Measurements from ENCODE around the gene MAGEC1.

Gene MAGEC1

GRCh38 chrX:141947350-141947749 is 43.7 kb downstream of the MAGEC1 start:
- H3K4me1 ChIP-seq (ENCODE audit: insufficient read depth, low read length, poor library complexity, severe bottlenecking), result no peaks in the 10 kb centered on the region
- no peaks in the 10 kb centered on the region for H3K27me3 ChIP-seq (ENCODE audit: insufficient read depth, low read length, poor library complexity, severe bottlenecking)
- H3K9me3 ChIP-seq (ENCODE audit: insufficient read depth, low read depth, low read length), result no peaks in the 10 kb centered on the region
- no peaks in the 10 kb centered on the region for H4K20me1 ChIP-seq (ENCODE audit: insufficient read depth, low read length, poor library complexity, severe bottlenecking)
- H3F3A ChIP-seq (ENCODE audit: low read depth), result no peaks in the 10 kb centered on the region
- no peaks in the 10 kb centered on the region for H3K9me2 ChIP-seq (replicated peaks; ENCODE audit: low read depth, low read length)
- TF ChIP-seq EZH2phosphoT487 (IDR thresholded peaks at IDR 0.05; ENCODE audit: borderline replicate concordance) (no peak), CTCF (conservative IDR thresholded peaks at IDR 0.05; ENCODE audit: low read length) (no peak)
- H3K36me3 ChIP-seq (ENCODE audit: insufficient read depth, low read length), result no peaks in the 10 kb centered on the region
- H3K79me2 ChIP-seq (ENCODE audit: insufficient read depth, low read length), result no peaks in the 10 kb centered on the region
- H2AFZ ChIP-seq (ENCODE audit: low read length), result no peak overlapping the region
- H3K4me2 ChIP-seq (ENCODE audit: low read depth, low read length, poor library complexity, severe bottlenecking), result no peak overlapping the region
- no peak overlapping the region for H3K4me3 ChIP-seq (ENCODE audit: low read length, poor library complexity, severe bottlenecking)
- H3K9ac ChIP-seq (ENCODE audit: low read depth, low read length, poor library complexity, severe bottlenecking), result no peak overlapping the region

DNA sequence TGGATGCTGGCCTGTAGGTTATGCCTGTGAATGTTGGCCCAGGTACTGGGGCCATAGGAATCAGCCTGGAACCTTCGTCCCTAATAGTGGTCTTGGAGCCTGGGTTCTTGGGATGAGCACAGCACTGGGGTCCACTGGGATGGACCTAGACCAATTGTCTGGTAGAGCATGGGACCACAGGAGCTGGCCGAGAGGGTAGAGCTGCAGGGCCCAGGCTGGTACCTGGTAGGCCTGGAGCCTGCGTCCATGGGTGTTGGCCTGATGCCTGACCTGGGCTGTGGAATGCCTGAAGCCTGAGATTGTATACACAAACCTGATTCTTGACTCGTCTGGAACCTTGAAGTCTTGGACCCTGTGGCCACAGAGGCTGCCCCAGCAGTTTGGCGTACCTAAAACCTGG is 48.9 kb downstream of the MAGEC1 start:
- no peak overlapping the region for H3K4me2 ChIP-seq (ENCODE audit: low read depth, low read length, poor library complexity, severe bottlenecking)
- no peaks in the 10 kb centered on the region for H3K9me2 ChIP-seq (replicated peaks; ENCODE audit: low read depth, low read length)
- no peak overlapping the region for H3K9ac ChIP-seq (ENCODE audit: low read depth, low read length, poor library complexity, severe bottlenecking)
- no peak for TF ChIP-seq CTCF (conservative IDR thresholded peaks at IDR 0.05; ENCODE audit: low read length)
- no peak for TF ChIP-seq EZH2phosphoT487 (IDR thresholded peaks at IDR 0.05; ENCODE audit: borderline replicate concordance)
- H3K79me2 ChIP-seq (ENCODE audit: insufficient read depth, low read length), result no peaks in the 10 kb centered on the region
- H3K4me3 ChIP-seq (ENCODE audit: low read length, poor library complexity, severe bottlenecking), result no peak overlapping the region
- H3F3A ChIP-seq (ENCODE audit: low read depth), result no peaks in the 10 kb centered on the region
- no peak overlapping the region for H2AFZ ChIP-seq (ENCODE audit: low read length)
- H3K27me3 ChIP-seq (ENCODE audit: insufficient read depth, low read length, poor library complexity, severe bottlenecking), result no peaks in the 10 kb centered on the region
- no peaks in the 10 kb centered on the region for H4K20me1 ChIP-seq (ENCODE audit: insufficient read depth, low read length, poor library complexity, severe bottlenecking)
- no peaks in the 10 kb centered on the region for H3K9me3 ChIP-seq (ENCODE audit: insufficient read depth, low read depth, low read length)
- no peaks in the 10 kb centered on the region for H3K4me1 ChIP-seq (ENCODE audit: insufficient read depth, low read length, poor library complexity, severe bottlenecking)
- no peaks in the 10 kb centered on the region for H3K36me3 ChIP-seq (ENCODE audit: insufficient read depth, low read length)

- Histone ChIP-seq H3K9me3 (ENCODE audit: insufficient read depth, low read depth, low read length) (no peaks in the 10 kb centered on the region), H3F3A (ENCODE audit: low read depth) (no peaks in the 10 kb centered on the region), H3K4me2 (ENCODE audit: low read depth, low read length, poor library complexity, severe bottlenecking) (no peak overlapping the region), H3K9ac (ENCODE audit: low read depth, low read length, poor library complexity, severe bottlenecking) (no peak overlapping the region), H3K9me2 (replicated peaks; ENCODE audit: low read depth, low read length) (no peaks in the 10 kb centered on the region), H3K4me3 (ENCODE audit: low read length, poor library complexity, severe bottlenecking) (no peak overlapping the region), H3K4me1 (ENCODE audit: insufficient read depth, low read length, poor library complexity, severe bottlenecking) (no peaks in the 10 kb centered on the region), H2AFZ (ENCODE audit: low read length) (no peak overlapping the region), H3K36me3 (ENCODE audit: insufficient read depth, low read length) (no peaks in the 10 kb centered on the region), H3K27me3 (ENCODE audit: insufficient read depth, low read length, poor library complexity, severe bottlenecking) (no peaks in the 10 kb centered on the region), H3K79me2 (ENCODE audit: insufficient read depth, low read length) (no peaks in the 10 kb centered on the region), H4K20me1 (ENCODE audit: insufficient read depth, low read length, poor library complexity, severe bottlenecking) (no peaks in the 10 kb centered on the region)
- no peak for TF ChIP-seq EZH2phosphoT487 (IDR thresholded peaks at IDR 0.05; ENCODE audit: borderline replicate concordance)
- no peak for TF ChIP-seq CTCF (conservative IDR thresholded peaks at IDR 0.05; ENCODE audit: low read length)
Observed at GRCh38 chrX:141958675-141959074, 55.0 kb downstream of the MAGEC1 start.
